ENCODE results near the gene NTF3.

NTF3 gene

DNA sequence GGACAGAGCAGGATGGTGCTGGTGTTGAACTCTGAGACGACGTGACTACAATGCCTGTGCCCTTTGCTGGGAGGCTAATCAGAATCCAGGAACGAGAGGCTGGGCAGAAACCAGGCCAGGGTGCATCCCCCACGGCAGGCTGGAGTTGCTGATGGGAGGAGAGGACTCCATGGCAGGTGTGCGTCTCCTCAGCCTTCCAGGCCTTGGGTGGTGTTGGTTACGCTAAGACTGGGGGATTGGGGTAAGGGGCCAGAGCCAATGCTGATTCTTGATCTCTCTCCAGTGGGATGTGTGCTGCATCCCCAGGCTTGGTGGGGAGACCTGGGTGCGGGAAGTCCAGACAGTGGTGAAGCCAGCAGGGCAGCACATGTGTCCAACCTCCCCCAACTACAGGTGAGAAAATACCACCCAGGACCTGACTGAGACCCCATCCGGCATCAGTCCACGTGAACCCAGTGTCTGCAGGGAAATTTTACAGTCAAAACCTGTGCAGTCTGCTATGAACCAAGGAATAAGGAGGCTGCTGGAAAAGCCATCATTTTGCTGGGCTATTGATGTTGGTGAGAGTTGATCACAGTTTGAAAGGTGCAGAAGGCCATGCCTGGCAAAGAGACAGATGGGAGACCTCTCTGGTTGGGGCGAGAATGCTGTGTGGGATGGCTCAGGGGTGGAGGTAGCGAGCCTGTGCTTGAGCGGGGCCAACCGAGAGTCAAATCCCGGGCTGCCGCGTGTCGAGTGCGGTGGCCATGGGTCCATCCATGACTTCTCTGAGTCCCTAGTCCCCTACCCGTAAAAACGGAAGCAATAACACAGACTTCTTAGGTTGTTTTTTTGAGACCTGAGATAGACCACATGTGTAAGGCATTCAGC, 89.8 kb downstream of the NTF3 start:
- DNase-seq (ENCODE audit: low read depth), result no peak
- H3K4me3 ChIP-seq (ENCODE audit: low read length), result no peak overlapping the region
- TF ChIP-seq, protein P1, sequence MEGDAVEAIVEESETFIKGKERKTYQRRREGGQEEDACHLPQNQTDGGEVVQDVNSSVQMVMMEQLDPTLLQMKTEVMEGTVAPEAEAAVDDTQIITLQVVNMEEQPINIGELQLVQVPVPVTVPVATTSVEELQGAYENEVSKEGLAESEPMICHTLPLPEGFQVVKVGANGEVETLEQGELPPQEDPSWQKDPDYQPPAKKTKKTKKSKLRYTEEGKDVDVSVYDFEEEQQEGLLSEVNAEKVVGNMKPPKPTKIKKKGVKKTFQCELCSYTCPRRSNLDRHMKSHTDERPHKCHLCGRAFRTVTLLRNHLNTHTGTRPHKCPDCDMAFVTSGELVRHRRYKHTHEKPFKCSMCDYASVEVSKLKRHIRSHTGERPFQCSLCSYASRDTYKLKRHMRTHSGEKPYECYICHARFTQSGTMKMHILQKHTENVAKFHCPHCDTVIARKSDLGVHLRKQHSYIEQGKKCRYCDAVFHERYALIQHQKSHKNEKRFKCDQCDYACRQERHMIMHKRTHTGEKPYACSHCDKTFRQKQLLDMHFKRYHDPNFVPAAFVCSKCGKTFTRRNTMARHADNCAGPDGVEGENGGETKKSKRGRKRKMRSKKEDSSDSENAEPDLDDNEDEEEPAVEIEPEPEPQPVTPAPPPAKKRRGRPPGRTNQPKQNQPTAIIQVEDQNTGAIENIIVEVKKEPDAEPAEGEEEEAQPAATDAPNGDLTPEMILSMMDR (conservative IDR thresholded peaks at IDR 0.05; ENCODE audit: low read length), result no peak

DNA sequence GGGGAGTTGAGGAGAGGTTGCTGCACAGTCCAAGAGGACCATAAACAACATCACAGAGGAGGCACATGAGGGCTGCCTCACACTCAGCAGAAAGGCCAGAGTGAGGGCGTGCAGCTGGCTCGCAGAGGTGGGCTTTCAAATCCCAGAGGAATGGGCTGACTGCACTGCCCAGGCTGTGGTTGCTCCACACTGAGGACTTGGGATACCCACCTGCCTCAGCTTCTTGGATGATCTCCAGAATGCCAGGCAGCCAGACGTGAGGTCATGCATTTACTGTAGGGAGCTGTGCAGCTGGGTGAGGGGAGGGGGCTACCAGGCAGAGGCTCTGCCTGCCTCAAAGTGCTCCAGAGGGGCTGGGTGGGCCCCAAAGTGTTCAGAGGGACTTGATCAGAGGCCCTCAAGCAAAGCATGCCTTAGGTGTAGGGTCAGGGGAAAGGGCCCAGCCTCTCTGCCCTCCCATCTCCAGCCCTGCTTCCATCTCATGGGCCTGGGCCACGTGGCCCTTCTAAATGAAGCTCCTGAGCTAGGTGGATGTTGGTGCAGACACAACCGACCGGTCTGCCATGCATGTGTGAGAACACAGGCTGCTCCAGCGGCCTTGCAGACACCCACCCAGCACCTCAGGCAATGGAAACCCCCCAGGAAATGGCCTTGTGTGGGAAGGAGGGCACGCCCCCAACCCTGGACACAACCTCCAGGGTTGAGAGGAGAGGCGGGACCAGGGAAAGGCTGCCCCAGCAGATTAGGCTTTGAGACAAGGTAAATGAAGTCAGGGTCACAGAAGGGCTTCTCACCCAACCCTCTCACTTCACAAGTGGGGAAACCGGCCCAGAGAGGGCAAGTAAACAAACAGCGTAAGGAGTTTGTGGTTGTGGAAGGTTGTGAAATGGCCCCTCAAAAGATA, 90.8 kb downstream of the NTF3 start:
- H3K4me3 ChIP-seq (ENCODE audit: low read length), result no peak overlapping the region
- TF ChIP-seq, protein P1 (conservative IDR thresholded peaks at IDR 0.05; ENCODE audit: low read length), result no peak
- no peak for DNase-seq (ENCODE audit: low read depth)

DNA sequence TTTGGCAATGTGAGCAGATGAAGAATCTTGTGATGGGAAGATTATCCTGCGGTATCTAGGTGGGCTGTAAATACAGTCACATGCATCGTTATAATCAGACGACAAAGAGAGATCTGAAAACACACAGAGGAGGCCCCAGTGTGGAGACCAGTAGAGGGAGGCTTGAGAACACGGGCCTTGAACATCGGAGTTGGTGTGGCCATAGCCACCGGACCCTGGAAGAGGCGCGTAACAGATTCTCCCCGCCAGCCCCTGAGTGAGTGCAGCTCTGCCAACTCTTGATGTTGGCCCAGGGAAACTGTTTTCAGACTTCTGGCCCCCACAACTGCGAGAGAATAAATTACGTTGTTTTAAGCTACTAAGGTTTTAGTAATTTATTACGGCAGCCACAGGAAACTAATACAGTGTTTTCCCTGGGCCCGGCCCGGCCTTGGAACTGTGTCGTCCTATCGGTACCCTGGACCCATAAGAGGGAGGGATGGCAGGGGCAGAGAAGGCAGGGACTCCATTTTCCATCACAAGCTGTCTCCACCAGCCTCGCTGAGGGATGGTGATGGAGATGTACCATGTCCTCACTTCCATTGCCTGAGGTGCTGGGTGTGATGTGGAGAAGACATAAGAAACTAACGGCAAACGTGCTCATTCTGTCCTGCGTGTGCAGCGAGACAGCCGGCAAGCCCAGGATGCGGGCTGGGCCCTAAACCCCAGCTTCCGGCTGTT, 91.6 kb downstream of the NTF3 start:
- no peak overlapping the region for H3K4me3 ChIP-seq (ENCODE audit: low read length)
- TF ChIP-seq, protein P1 (conservative IDR thresholded peaks at IDR 0.05; ENCODE audit: low read length), result no peak
- DNase-seq (ENCODE audit: low read depth), result no peak

DNA sequence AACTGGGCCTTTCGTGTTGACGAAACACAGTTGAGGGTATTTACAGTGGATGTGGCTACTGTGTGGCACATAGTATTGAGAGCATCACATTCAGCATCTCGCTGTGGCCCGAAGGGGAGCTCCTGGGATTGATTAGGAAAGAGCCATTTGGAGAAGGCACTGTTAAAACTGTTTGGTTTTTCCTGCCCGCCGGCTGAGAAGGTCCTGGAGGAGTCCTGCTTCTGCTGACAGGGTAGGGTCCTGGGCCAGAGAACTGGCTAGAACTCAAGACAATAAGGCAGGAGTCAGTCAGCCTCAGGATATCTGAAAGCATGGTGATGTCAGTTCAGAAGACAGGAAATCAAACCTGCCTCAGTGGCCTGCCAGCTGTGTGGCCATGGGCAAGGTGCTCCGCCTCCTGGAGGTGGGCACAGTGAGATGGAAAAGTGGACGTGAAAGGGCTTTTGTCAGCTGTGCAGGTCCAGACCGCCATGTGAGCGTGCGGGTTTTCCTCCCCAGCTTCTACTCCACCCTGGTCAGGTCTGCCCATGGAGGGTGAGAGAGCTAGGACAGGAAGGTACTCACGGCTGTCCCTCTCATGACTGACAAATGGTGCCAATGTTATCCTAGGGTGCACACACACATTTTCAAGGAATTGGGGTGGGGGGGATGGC, 92.3 kb downstream of the NTF3 start:
- no peak overlapping the region for H3K4me3 ChIP-seq (ENCODE audit: low read length)
- TF ChIP-seq, protein P1 (conservative IDR thresholded peaks at IDR 0.05; ENCODE audit: low read length), result no peak
- no peak for DNase-seq (ENCODE audit: low read depth)

DNA sequence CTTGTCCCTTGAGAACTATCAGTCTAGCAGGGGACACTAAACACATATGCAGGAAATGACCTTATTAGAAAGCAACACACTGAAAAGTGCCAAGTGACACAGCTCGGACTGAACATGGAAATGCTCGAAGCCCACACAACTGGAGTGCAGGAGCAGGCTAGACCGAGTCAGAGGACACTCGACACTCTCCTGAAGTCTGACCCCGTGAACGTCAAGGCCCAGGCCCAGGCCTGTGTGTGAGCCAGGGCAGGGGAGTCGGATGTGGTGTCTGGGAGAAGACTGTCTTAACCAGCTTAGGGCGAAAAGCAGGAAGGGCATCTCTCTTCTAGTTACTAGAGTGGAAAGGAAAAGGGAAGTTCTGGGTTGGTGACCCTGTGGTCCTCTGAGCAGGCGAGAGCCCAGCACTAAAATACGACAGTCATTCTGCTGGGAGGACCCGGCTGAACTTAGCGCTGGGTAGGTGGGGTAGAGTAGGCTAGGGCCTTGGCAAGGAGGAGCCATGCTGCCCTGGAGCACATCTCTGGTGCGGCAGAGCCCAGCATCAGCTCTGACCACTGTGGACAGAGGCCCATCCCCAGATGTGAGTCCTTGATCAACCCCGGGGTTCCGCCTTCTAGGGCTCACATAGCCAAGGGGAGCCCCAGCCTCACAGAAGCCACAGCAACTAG, 93.0 kb downstream of the NTF3 start:
- TF ChIP-seq, protein P1 (conservative IDR thresholded peaks at IDR 0.05; ENCODE audit: low read length), result no peak

DNA sequence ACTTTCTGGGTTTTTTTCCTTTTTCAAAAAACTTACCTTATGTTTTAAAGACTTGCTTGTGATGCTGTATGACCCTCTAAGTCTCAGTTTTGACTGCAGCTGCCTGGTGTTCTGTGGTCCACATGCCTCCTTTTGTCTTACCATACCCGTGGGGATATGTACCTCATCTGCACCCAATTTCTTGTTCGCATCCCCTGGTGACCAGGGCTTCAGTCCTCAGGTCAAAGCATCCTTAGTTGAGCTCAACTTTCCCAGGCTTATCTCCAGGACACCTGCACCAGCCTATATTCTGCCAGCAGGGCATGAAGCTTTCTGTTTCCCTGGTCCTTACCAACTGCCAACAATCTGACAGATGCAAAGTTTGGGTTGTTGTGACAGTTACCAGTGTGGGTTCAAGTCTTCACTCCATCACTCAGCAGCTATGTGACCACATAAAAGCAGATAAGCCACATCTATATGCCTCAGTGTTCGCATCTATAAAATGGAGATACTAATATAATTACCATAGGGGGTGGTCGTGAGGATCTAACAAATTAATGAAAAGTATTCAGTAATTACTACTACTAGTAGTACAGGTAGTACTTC, 94.0 kb downstream of the NTF3 start:
- DNase-seq (ENCODE audit: low read depth), result no peak
- TF ChIP-seq, protein P1 (conservative IDR thresholded peaks at IDR 0.05; ENCODE audit: low read length), result no peak
- no peak overlapping the region for H3K4me3 ChIP-seq (ENCODE audit: low read length)

More for the DNA sequence above, 93.0 kb downstream of the NTF3 start:
- DNase-seq (ENCODE audit: low read depth), result no peak
- H3K4me3 ChIP-seq (ENCODE audit: low read length), result no peak overlapping the region

All from AG10803 (cell line).